H1 (cell line): Measurements from ENCODE around the gene PDZRN3. TPM values are rescaled to one million over a fixed set of nuclear protein-coding genes. Genes with fewer than 3 reads are reported as not detected.

ENCODE experiments used
- CTCF ChIA-PET: fragments of 300-600 bp; sonication (Branson Sonifier 250); formaldehyde crosslinking; loops from one replicate; lab custom pipeline; 2021; ENCODE audit not compliant: partially characterized antibody; lab: Charles Lee
- POLR2A ChIA-PET: fragments of 300-600 bp; sonication (Branson Sonifier 250); formaldehyde crosslinking; loops from one replicate; lab custom pipeline; 2021; ENCODE audit warnings: inconsistent platforms; ENCODE audit not compliant: partially characterized antibody; lab: Charles Lee
- DNase-seq, 2 experiments: peaks; one replicate each; pipeline versions ENCODE4 v3.0.0 to v3.0.0-alpha.2; 2010 to 2022; ENCODE audit warnings: low spot score in 2 of 2, low read depth in 1 of 2, mixed read lengths in 1 of 2
- FAIRE-seq: peaks from 2 replicates; lab custom pipeline; 2011; peaks lifted over from hg19 to GRCh38; lab: Jason Lieb, UNC
- H2AFZ ChIP-seq: 2 replicates; pipeline ENCODE4 v1.8.1; 2012; ENCODE audit warnings: low read length, inconsistent platforms
- H2AK5ac ChIP-seq: 2 replicates; pipeline ENCODE4 v1.6.1; 2013; ENCODE audit warnings: low read depth, low read length
- H2BK120ac ChIP-seq: replicated peaks from 2 replicates; pipeline ENCODE3; 2013; ENCODE audit warnings: low read depth, low read length, inconsistent platforms
- H2BK12ac ChIP-seq: 2 replicates; pipeline ENCODE4 v1.6.1; 2013; ENCODE audit warnings: low read depth, low read length
- H2BK15ac ChIP-seq: 2 replicates; pipeline ENCODE4 v1.6.1; 2013; ENCODE audit warnings: low read length
- H2BK20ac ChIP-seq: 2 replicates; pipeline ENCODE4 v1.6.1; 2013; ENCODE audit warnings: low read length
- H2BK5ac ChIP-seq: 2 replicates; pipeline ENCODE4 v1.6.1; 2013; ENCODE audit warnings: low read depth, low read length
- H3K14ac ChIP-seq: 2 replicates; pipeline ENCODE4 v1.6.1; 2013; ENCODE audit warnings: inconsistent platforms; ENCODE audit not compliant: insufficient read length
- H3K18ac ChIP-seq: 2 replicates; pipeline ENCODE4 v1.6.1; 2013; ENCODE audit warnings: low read length; ENCODE audit errors: extremely low read depth
- H3K23ac ChIP-seq: 2 replicates; pipeline ENCODE4 v1.6.1; 2013; ENCODE audit warnings: inconsistent platforms; ENCODE audit not compliant: insufficient read length
- H3K23me2 ChIP-seq: 2 replicates; pipeline ENCODE4 v1.6.1; 2013; ENCODE audit warnings: low read depth, low read length
- H3K27ac ChIP-seq: 2 replicates; pipeline ENCODE4 v1.6.1; 2011; ENCODE audit warnings: low read depth, low read length, inconsistent platforms
- H3K27me3 ChIP-seq, 4 experiments: replicated peaks in 1 of 4; 1 replicate in 1 of 4; 2 replicates in 3 of 4; pipeline versions ENCODE4 v1.6.1 to v1.8.1; 2011 to 2013; ENCODE audit warnings: low read length in 3 of 4, mild to moderate bottlenecking in 3 of 4, inconsistent platforms in 2 of 4, mixed read lengths in 2 of 4, moderate library complexity in 1 of 4; ENCODE audit not compliant: control insufficient read depth in 3 of 4, insufficient read depth in 3 of 4; ENCODE audit errors: extremely low read depth in 1 of 4
- H3K36me3 ChIP-seq, 4 experiments: 2 replicates each; pipeline versions ENCODE4 v1.6.1 to v1.8.1; 2011 to 2013; ENCODE audit warnings: mild to moderate bottlenecking in 4 of 4, low read length in 3 of 4, moderate library complexity in 2 of 4, control low read depth in 1 of 4, inconsistent platforms in 1 of 4; ENCODE audit not compliant: insufficient read depth in 4 of 4, control insufficient read depth in 2 of 4
- H3K4ac ChIP-seq: replicated peaks from 2 replicates; pipeline ENCODE3; 2013; ENCODE audit warnings: low read length, low read depth, mixed read lengths, inconsistent platforms; ENCODE audit not compliant: insufficient read length
- H3K4me1 ChIP-seq, 4 experiments: replicated peaks in 1 of 4; 1 replicate in 1 of 4; 2 replicates in 3 of 4; pipeline versions ENCODE4 v1.6.1 to v1.8.1; 2011 to 2013; ENCODE audit warnings: low read length in 3 of 4, inconsistent platforms in 2 of 4, mixed read lengths in 1 of 4; ENCODE audit not compliant: insufficient read depth in 4 of 4, control insufficient read depth in 3 of 4
- H3K4me2 ChIP-seq, 2 experiments: 2 replicates each; pipeline versions ENCODE4 v1.6.1 to v1.8.1; 2011 to 2013; ENCODE audit warnings: low read depth in 2 of 2, low read length in 2 of 2, control low read depth in 1 of 2, inconsistent platforms in 1 of 2, mild to moderate bottlenecking in 1 of 2; ENCODE audit not compliant: insufficient read depth in 1 of 2
- H3K4me3 ChIP-seq, 4 experiments: fragments of 200-600, 300-600 bp in 1 of 4; sonication (generic), shearing (Covaris generic), sonication (Bioruptor Twin) in 1 of 4; 2 replicates each; pipeline versions ENCODE4 v1.5.1 to v1.8.1; 2011 to 2016; ENCODE audit warnings: low read length in 4 of 4, low read depth in 3 of 4, control low read depth in 2 of 4, inconsistent platforms in 2 of 4, mild to moderate bottlenecking in 2 of 4, mixed read lengths in 1 of 4, moderate library complexity in 1 of 4; ENCODE audit not compliant: insufficient read depth in 2 of 4; ENCODE audit errors: extremely low read depth in 1 of 4
- H3K56ac ChIP-seq: replicated peaks from 2 replicates; pipeline ENCODE3; 2013; ENCODE audit warnings: low read depth, mild to moderate bottlenecking, mixed read lengths, low read length, inconsistent platforms; ENCODE audit not compliant: insufficient read length
- H3K79me1 ChIP-seq: 2 replicates; pipeline ENCODE4 v1.6.1; 2013; ENCODE audit warnings: low read depth, low read length, control low read depth
- H3K79me2 ChIP-seq, 2 experiments: 2 replicates each; pipeline versions ENCODE4 v1.6.1 to v1.8.1; 2012 to 2013; ENCODE audit warnings: low read length in 2 of 2, mild to moderate bottlenecking in 2 of 2, inconsistent platforms in 1 of 2; ENCODE audit not compliant: insufficient read depth in 2 of 2, control insufficient read depth in 1 of 2
- H3K9ac ChIP-seq, 4 experiments: replicated peaks in 1 of 4; 1 replicate in 1 of 4; 2 replicates in 3 of 4; pipeline versions ENCODE4 v1.6.1 to v1.8.1; 2011 to 2013; ENCODE audit warnings: low read depth in 3 of 4, low read length in 3 of 4, control low read depth in 2 of 4, mild to moderate bottlenecking in 2 of 4, moderate library complexity in 2 of 4, inconsistent platforms in 1 of 4; ENCODE audit errors: extremely low read depth in 1 of 4
- H3K9me3 ChIP-seq, 2 experiments: 2 replicates each; pipeline versions ENCODE4 v1.6.1 to v1.8.1; 2012 to 2013; ENCODE audit warnings: mild to moderate bottlenecking in 2 of 2, moderate library complexity in 2 of 2, control low read depth in 1 of 2, inconsistent platforms in 1 of 2, low read depth in 1 of 2, low read length in 1 of 2, mixed read lengths in 1 of 2; ENCODE audit not compliant: insufficient read depth in 2 of 2
- H4K20me1 ChIP-seq, 2 experiments: replicated peaks in 1 of 2; 2 replicates each; pipeline versions ENCODE3 to v1.8.1; 2011 to 2013; ENCODE audit warnings: inconsistent platforms in 2 of 2, low read length in 2 of 2, mild to moderate bottlenecking in 1 of 2; ENCODE audit not compliant: insufficient read depth in 2 of 2, control insufficient read depth in 1 of 2
- H4K5ac ChIP-seq: 2 replicates; pipeline ENCODE4 v1.6.1; 2013; ENCODE audit warnings: low read length, low read depth, mixed read lengths, inconsistent platforms; ENCODE audit not compliant: insufficient read length
- H4K8ac ChIP-seq: 2 replicates; pipeline ENCODE4 v1.8.0; 2013; ENCODE audit warnings: mild to moderate bottlenecking, moderate library complexity, low read length, inconsistent platforms; ENCODE audit not compliant: insufficient read depth; ENCODE audit errors: extremely low read depth
- H4K91ac ChIP-seq: replicated peaks from 2 replicates; pipeline ENCODE3; 2013; ENCODE audit warnings: low read length, mixed read lengths, inconsistent platforms; ENCODE audit not compliant: insufficient read length
- BACH1 ChIP-seq: IDR thresholded peaks from 2 replicates; pipeline ENCODE4 v1.6.1; 2012; ENCODE audit warnings: low read length, improper control_type of control experiment
- SIRT6 ChIP-seq: IDR thresholded peaks from one replicate; pipeline ENCODE4 v1.7.1; 2012; ENCODE audit warnings: low read length, inconsistent platforms
- WGBS, 2 experiments: shearing (Covaris generic) in 1 of 2; methylation state at CpG; one replicate each; pipeline versions ENCODE4 v1.1.6 to v1.1.7; 2013 to 2015; ENCODE audit warnings: low lambda C conversion rate in 2 of 2, mixed read lengths in 2 of 2, inconsistent platforms in 1 of 2, low coverage in 1 of 2, missing lambda C conversion rate in 1 of 2; ENCODE audit not compliant: insufficient replicate concordance in 2 of 2, insufficient coverage in 1 of 2, insufficient read length in 1 of 2; ENCODE audit errors: extremely low coverage in 1 of 2, missing lambda C conversion rate in 1 of 2; 5-methylcytosine and 5-hydroxymethylcytosine counted together
- polyA plus RNA-seq, 7 experiments: library from polyadenylated mRNA; depleted of rRNA in 3 of 7; stranded (reverse) in 5 of 7; unstranded in 2 of 7; fragments of >200 nt in 5 of 7; fragments of 200-250 nt in 2 of 7; gene quantifications; 1 replicate in 5 of 7; 2 replicates in 1 of 7; 4 replicates in 1 of 7; pipeline versions ENCODE4 v1.2.1 to v1.2.3, GENCODE V29; 2011 to 2013; ENCODE audit warnings: missing spikeins in 2 of 7, mixed read lengths in 2 of 7
- total RNA-seq: library from RNA; stranded (reverse); fragmentation: NEBNext Ultra II Directional; extraction: Animal tissue kit (Norgen Biotek cat#: 25700); gene quantifications from 2 replicates; pipeline ENCODE4 v1.2.1, GENCODE V29; 2021

The PDZRN3 gene
- total and polyA plus RNA-seq, 2 of the 8 experiments (the other 6 are each of a cell fraction or from before 2014, with no cell fraction given): 4.2 to 20.5 TPM

DNA sequence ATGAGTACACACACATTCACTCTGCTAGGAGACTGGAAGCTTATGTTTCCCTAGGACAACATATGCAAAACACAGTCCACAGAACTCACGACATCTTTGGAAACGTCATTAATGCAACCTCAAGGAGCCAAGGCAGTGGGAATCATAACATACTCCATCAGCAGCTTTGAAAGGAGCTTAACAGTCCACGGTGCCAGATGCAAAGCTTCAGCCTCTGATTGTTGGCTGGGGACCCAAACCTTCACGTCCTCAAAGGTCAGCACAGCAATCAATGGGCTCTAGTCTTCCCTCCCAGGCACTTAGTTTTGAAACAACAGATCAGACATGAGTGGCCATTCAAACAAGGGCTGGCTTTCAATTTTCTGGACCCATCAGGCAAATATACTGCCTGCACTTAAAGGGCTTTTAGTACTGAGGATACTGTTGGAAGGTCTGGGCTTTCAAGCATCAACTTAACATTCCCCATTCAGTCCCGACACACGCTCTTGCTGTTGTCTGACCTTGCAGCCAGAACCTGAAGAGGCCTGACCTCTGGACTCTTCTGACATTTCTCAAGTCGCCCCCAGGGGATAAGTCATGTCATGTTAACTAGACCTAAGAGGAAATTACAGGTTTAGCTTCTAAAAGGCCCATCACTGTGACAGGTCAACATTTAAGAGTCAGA, 223.0 kb downstream of the PDZRN3 start:
- Histone ChIP-seq H3K9ac (no peak overlapping the region), H4K5ac (no peak overlapping the region), H4K91ac (no peak overlapping the region), H3K14ac (no peak overlapping the region), H3K27me3 (no peaks in the 10 kb centered on the region), H2BK5ac (no peak overlapping the region), H4K20me1 (no peaks in the 10 kb centered on the region), H3K23me2 (no peaks in the 10 kb centered on the region), H3K4me1 (peaks cover 0 to 3% (median 0%) of the 10 kb centered on the region in 4 experiments; a peak in 1 of 7 replicates), H3K4ac (no peak overlapping the region), H3K36me3 (peaks cover 0 to 3% (median 0%) of the 10 kb centered on the region in 4 experiments; a peak in 3 of 8 replicates), H2AK5ac (no peak overlapping the region), H3K4me3 (no peak overlapping the region), H2BK15ac (no peak overlapping the region), H3K9me3 (no peaks in the 10 kb centered on the region), H3K79me2 (no peaks in the 10 kb centered on the region), H2BK120ac (no peak overlapping the region), H3K18ac (no peak overlapping the region), H3K27ac (no peak overlapping the region), H3K56ac (no peak overlapping the region), H3K4me2 (no peak overlapping the region), H4K8ac (no peak overlapping the region), H3K23ac (no peak overlapping the region), H2AFZ (no peak overlapping the region), H2BK12ac (no peak overlapping the region), H3K79me1 (no peaks in the 10 kb centered on the region), H2BK20ac (no peak overlapping the region)
- DNase-seq (no peak), FAIRE-seq (no peak)
- ChIA-PET CTCF (interaction anchor here (0.8 to 1.2 kb wide), 4 partner anchors 11 to 301 kb away, joined by 3 read pairs; no protein-coding TSS in a partner anchor), POLR2A (interaction anchor here (1.3 kb wide), 1 partner anchor 10 kb away, joined by 3 read pairs; no protein-coding TSS in a partner anchor)
- WGBS, 2 experiments: 94% methylated on average over 7 of the region's 7 CpGs; no CpG with 5 or more reads in 1 of the 2 experiments
- TF ChIP-seq SIRT6 (no peak), BACH1 (no peak)
